Measurements from ENCODE around the gene ZNF839. TPM values are rescaled to one million over a fixed set of nuclear protein-coding genes. Genes with fewer than 3 reads are reported as not detected.

Gene ZNF839
- total RNA-seq, 1 donor from 2014 or later: 8.5 TPM

GRCh38 chr14:102356280-102356679, 36.7 kb downstream of the ZNF839 start:
- Histone ChIP-seq H3K27me3 (ENCODE audit: low read depth) (no peaks in the 10 kb centered on the region), H3K4me1 (peaks cover 8% of the 10 kb centered on the region), H3K36me3 (peaks cover 89% of the 10 kb centered on the region), H3K27ac (no peak overlapping the region), H3K4me3 (no peak overlapping the region), H3K9me3 (no peaks in the 10 kb centered on the region)
- DNase-seq (no peak), ATAC-seq (no peak)
- intact Hi-C loops (cut with DNase I): no loop called here
- TF ChIP-seq CTCF (IDR thresholded peaks at IDR 0.05): no peak

GRCh38 chr14:102359341-102359740, 39.8 kb downstream of the ZNF839 start:
- no peak for TF ChIP-seq CTCF (IDR thresholded peaks at IDR 0.05)
- Histone ChIP-seq H3K27ac (no peak overlapping the region), H3K4me1 (peaks cover 23% of the 10 kb centered on the region), H3K27me3 (ENCODE audit: low read depth) (no peaks in the 10 kb centered on the region), H3K9me3 (no peaks in the 10 kb centered on the region), H3K36me3 (peaks cover 60% of the 10 kb centered on the region), H3K4me3 (no peak overlapping the region)
- ATAC-seq: no peak
- intact Hi-C loops (cut with DNase I): no loop called here
- no peak for DNase-seq

GRCh38 chr14:102360388-102360787, 40.8 kb downstream of the ZNF839 start:
- intact Hi-C loops (cut with DNase I): no loop called here
- no peak for DNase-seq
- H3K27ac ChIP-seq: no peak overlapping the region

GRCh38 chr14:102362084-102362483, 42.5 kb downstream of the ZNF839 start:
- intact Hi-C loops (cut with DNase I): no loop called here
- Histone ChIP-seq H3K27ac (peak overlapping the region; percentile 95), H3K4me3 (peak overlapping the region; percentile 96), H3K9me3 (no peaks in the 10 kb centered on the region), H3K27me3 (ENCODE audit: low read depth) (no peaks in the 10 kb centered on the region), H3K4me1 (peaks cover 27% of the 10 kb centered on the region), H3K36me3 (peaks cover 32% of the 10 kb centered on the region)
- ATAC-seq (peak in 1 of 2 donors; percentile 4), DNase-seq (no peak)
- TF ChIP-seq CTCF (IDR thresholded peaks at IDR 0.05): no peak

More at GRCh38 chr14:102360388-102360787, 40.8 kb downstream of the ZNF839 start:
- no peak overlapping the region for H3K4me3 ChIP-seq
- peaks cover 27% of the 10 kb centered on the region for H3K4me1 ChIP-seq
- no peak for ATAC-seq
- no peak for TF ChIP-seq CTCF (IDR thresholded peaks at IDR 0.05)
- no peaks in the 10 kb centered on the region for H3K27me3 ChIP-seq (ENCODE audit: low read depth)
- H3K9me3 ChIP-seq: no peaks in the 10 kb centered on the region
- H3K36me3 ChIP-seq: peaks cover 49% of the 10 kb centered on the region

GRCh38 chr14:102362545-102363181, 43.1 kb downstream of the ZNF839 start, which contains the start of the genes CINP and TECPR2:
Gene CINP (minus strand): TSS chr14:102362890. CDS start chr14:102362851, 39 bp downstream.
Gene TECPR2 (plus strand): TSS chr14:102362941. CDS start chr14:102376722, 13,781 bp downstream.
- Histone ChIP-seq H3K4me3 (peak within 1 kb of the TSS; percentile 96), H3K4me1 (peaks cover 27% of the 10 kb centered on the region), H3K9me3 (no peaks in the 10 kb centered on the region), H3K36me3 (peaks cover 27% of the 10 kb centered on the region), H3K27ac (peak within 1 kb of the TSS; percentile 95), H3K27me3 (ENCODE audit: low read depth) (no peaks in the 10 kb centered on the region)
- intact Hi-C loops (cut with DNase I): no loop called here
- ATAC-seq: peak; percentile 99 to 100
- TF ChIP-seq CTCF (IDR thresholded peaks at IDR 0.05): no peak
- peak; percentile 99 for DNase-seq

Measured in lower lobe of right lung (tissue), 2 donors.